Gastrocnemius medialis (tissue), 4 donors: ENCODE results near the gene HEPN1. TPM values are rescaled to one million over a fixed set of nuclear protein-coding genes. Genes with fewer than 3 reads are reported as not detected.

ENCODE experiments used
- ATAC-seq, 2 donors: fragments of 150-250 bp; one replicate each; pipeline ENCODE4 v1.9.1; 2016
- DNase-seq, 2 donors: peaks; one replicate each; pipeline ENCODE4 v3.0.0-alpha.2; 2019
- H3K27ac ChIP-seq, 4 donors: fragments of 200-600 bp; sonication (generic); 1 replicate in 1 of 4; 2 replicates in 3 of 4; pipeline ENCODE4 v1.5.1; 2016 to 2018; ENCODE audit warnings: mild to moderate bottlenecking in 2 of 4, moderate library complexity in 1 of 4
- H3K27me3 ChIP-seq, 3 donors: fragments of 200-600 bp; sonication (generic) in 2 of 3; 1 replicate in 1 of 3; 2 replicates in 2 of 3; pipeline versions ENCODE4 v1.5.1 to v1.6.0; 2016 to 2019; ENCODE audit warnings: mild to moderate bottlenecking in 1 of 3, moderate library complexity in 1 of 3
- H3K36me3 ChIP-seq, 2 donors: fragments of 200-600 bp; sonication (generic) in 1 of 2; one replicate each; pipeline ENCODE4 v1.5.1; 2017 to 2018
- H3K4me1 ChIP-seq, 2 donors: fragments of 200-600 bp; sonication (generic) in 1 of 2; one replicate each; pipeline ENCODE4 v1.5.1; 2016 to 2017; ENCODE audit warnings: mild to moderate bottlenecking in 2 of 2
- H3K4me3 ChIP-seq, 4 donors: fragments of 200-600 bp; sonication (generic) in 3 of 4; 1 replicate in 1 of 4; 2 replicates in 3 of 4; pipeline ENCODE4 v1.5.1; 2016 to 2019; ENCODE audit warnings: mild to moderate bottlenecking in 2 of 4
- H3K9me3 ChIP-seq, 3 donors: fragments of 200-600 bp; sonication (generic) in 2 of 3; 1 replicate in 1 of 3; 2 replicates in 2 of 3; pipeline ENCODE4 v1.5.1; 2016 to 2019
- CTCF ChIP-seq, 5 experiments: fragments of 450-650 bp in 3 of 5; fragments of 200-600 bp in 2 of 5; sonication (generic) in 2 of 5; IDR thresholded peaks in 4 of 5; conservative IDR thresholded peaks in 1 of 5; 1 replicate in 4 of 5; 2 replicates in 1 of 5; pipeline ENCODE4 v1.5.1; 2016 to 2019; ENCODE audit warnings: antibody characterized with exemption in 5 of 5, mild to moderate bottlenecking in 3 of 5, moderate library complexity in 3 of 5
- POLR2A ChIP-seq, 2 donors: fragments of 450-650 bp; IDR thresholded peaks; one replicate each; pipeline ENCODE4 v1.6.1; 2017; ENCODE audit warnings: antibody characterized with exemption in 2 of 2, mild to moderate bottlenecking in 2 of 2, moderate library complexity in 2 of 2
- in situ Hi-C, 4 donors: fragments of 200-750 bp; cut with MboI; loops; one replicate each; pipeline versions ENCODE4 v1.15.0 to v1.8.0; 2017; ENCODE audit warnings: low sequenced_read_pairs in 4 of 4
- intact Hi-C: fragments of 100-400 bp; cut with DNase I; formaldehyde crosslinking; loops from one replicate; pipeline ENCODE4 v1.15.1; 2023; ENCODE audit warnings: low total_unique reads
- total RNA-seq, 4 donors: library from RNA; depleted of rRNA; stranded (reverse); fragments of >200 nt; gene quantifications; one replicate each; pipeline versions ENCODE4 v1.1.0 to v1.2.3, GENCODE V29; 2016

Gene HEPN1
- total RNA-seq, 4 donors from 2014 or later = not detected

GRCh38 chr11:124872741-124873140 lies 46.3 kb upstream of the HEPN1 start:
- intact Hi-C loops (no loop called here), in situ Hi-C loops (no loop called here)
- DNase-seq = no peak
- TF ChIP-seq POLR2A (IDR thresholded peaks at IDR 0.05) (no peak), CTCF (IDR thresholded peaks at IDR 0.05 in 4 of 5, conservative IDR thresholded peaks at IDR 0.05 in 1 of 5) (no peak)
- no peak for ATAC-seq
- Histone ChIP-seq H3K4me3 (no peak overlapping the region), H3K9me3 (no peaks in the 10 kb centered on the region), H3K4me1 (peaks cover 7 to 10% of the 10 kb centered on the region in 2 donors), H3K36me3 (no peaks in the 10 kb centered on the region), H3K27ac (no peak overlapping the region), H3K27me3 (peaks cover 45 to 55% (median 53%) of the 10 kb centered on the region in 3 donors)

GRCh38 chr11:124873951-124874350 lies 45.1 kb upstream of the HEPN1 start:
- Histone ChIP-seq H3K36me3 (no peaks in the 10 kb centered on the region), H3K4me1 (peaks cover 3 to 13% of the 10 kb centered on the region in 2 donors), H3K27ac (no peak overlapping the region), H3K4me3 (no peak overlapping the region), H3K27me3 (peaks cover 33 to 45% (median 43%) of the 10 kb centered on the region in 3 donors), H3K9me3 (no peaks in the 10 kb centered on the region)
- no peak for ATAC-seq
- DNase-seq = no peak
- in situ Hi-C loops = no loop called here
- TF ChIP-seq CTCF (IDR thresholded peaks at IDR 0.05 in 4 of 5, conservative IDR thresholded peaks at IDR 0.05 in 1 of 5) (no peak), POLR2A (IDR thresholded peaks at IDR 0.05) (no peak)
- intact Hi-C loops = no loop called here

GRCh38 chr11:124874571-124875255 lies 44.3 kb upstream of the HEPN1 start:
- no peaks in the 10 kb centered on the region for H3K36me3 ChIP-seq
- no peak overlapping the region for H3K4me3 ChIP-seq
- intact Hi-C loops (loop anchor here (5.0 kb wide), 1 partner anchor 78 kb away; the partner anchor contains the start of gene CCDC15), in situ Hi-C loops (no loop called here)
- ATAC-seq (no peak), DNase-seq (no peak)
- no peaks in the 10 kb centered on the region for H3K9me3 ChIP-seq
- peaks cover 0 to 13% of the 10 kb centered on the region in 2 donors for H3K4me1 ChIP-seq
- TF ChIP-seq CTCF (IDR thresholded peaks at IDR 0.05 in 4 of 5, conservative IDR thresholded peaks at IDR 0.05 in 1 of 5) = no peak
- TF ChIP-seq POLR2A (IDR thresholded peaks at IDR 0.05) = no peak
- H3K27ac ChIP-seq = no peak overlapping the region
- H3K27me3 ChIP-seq = peaks cover 26 to 39% (median 36%) of the 10 kb centered on the region in 3 donors

- intact Hi-C loops = loop anchor here (5.0 kb wide), 1 partner anchor 77 kb away; the partner anchor contains the start of gene CCDC15
- peak overlapping the region in 2 of 4 donors; percentile 60 to 65 for H3K4me3 ChIP-seq
These were observed 43.6 kb upstream of the HEPN1 start for GRCh38 chr11:124875401-124875800.

More at GRCh38 chr11:124875401-124875800, 43.6 kb upstream of the HEPN1 start:
- Histone ChIP-seq H3K27ac (no peak overlapping the region), H3K36me3 (no peaks in the 10 kb centered on the region), H3K27me3 (peaks cover 19 to 36% (median 30%) of the 10 kb centered on the region in 3 donors), H3K9me3 (no peaks in the 10 kb centered on the region), H3K4me1 (peaks cover 0 to 13% of the 10 kb centered on the region in 2 donors)
- no peak for ATAC-seq
- no peak for DNase-seq
- in situ Hi-C loops = no loop called here
- TF ChIP-seq CTCF (IDR thresholded peaks at IDR 0.05 in 4 of 5, conservative IDR thresholded peaks at IDR 0.05 in 1 of 5) (no peak), POLR2A (IDR thresholded peaks at IDR 0.05) (no peak)
